Ishikawa (cell line): ENCODE data around the gene CALD1.

Source experiments
- CEBPB ChIP-seq: IDR thresholded peaks from 2 replicates; pipeline ENCODE4 v1.6.1; 2012
- CREB1 ChIP-seq: IDR thresholded peaks from 2 replicates; pipeline ENCODE4 v1.6.1; 2012; ENCODE audit warnings: low read depth
- EGR1 ChIP-seq: IDR thresholded peaks from 2 replicates; pipeline ENCODE4 v1.6.1; 2012
- EP300 ChIP-seq: IDR thresholded peaks from 2 replicates; pipeline ENCODE4 v1.6.1; 2012; ENCODE audit warnings: borderline replicate concordance
- FOXM1 ChIP-seq: IDR thresholded peaks from 2 replicates; pipeline ENCODE4 v1.6.1; 2012; ENCODE audit warnings: low read depth, borderline replicate concordance
- MAX ChIP-seq: IDR thresholded peaks from 2 replicates; pipeline ENCODE4 v1.6.1; 2012
- NFIC ChIP-seq: IDR thresholded peaks from 2 replicates; pipeline ENCODE4 v1.6.1; 2012
- RAD21 ChIP-seq: IDR thresholded peaks from 2 replicates; pipeline ENCODE4 v1.6.1; 2012; ENCODE audit warnings: low read depth
- TAF1 ChIP-seq: IDR thresholded peaks from 2 replicates; pipeline ENCODE4 v1.6.1; 2012; ENCODE audit warnings: low read depth, mild to moderate bottlenecking
- TCF12 ChIP-seq: IDR thresholded peaks from 2 replicates; pipeline ENCODE4 v1.6.1; 2012; ENCODE audit warnings: low read depth
- TEAD4 ChIP-seq: IDR thresholded peaks from 2 replicates; pipeline ENCODE4 v1.6.1; 2012
- USF1 ChIP-seq: IDR thresholded peaks from 2 replicates; pipeline ENCODE4 v1.6.1; 2012
- YY1 ChIP-seq: IDR thresholded peaks from 2 replicates; pipeline ENCODE4 v1.6.1; 2012; ENCODE audit warnings: low read depth
- ZBTB7A ChIP-seq: IDR thresholded peaks from 2 replicates; pipeline ENCODE4 v1.6.1; 2012; ENCODE audit warnings: low read depth
- TF ChIP-seq, protein P1 (sequence below): IDR thresholded peaks from 2 replicates; pipeline ENCODE4 v1.6.1; 2012; ENCODE audit warnings: low read depth, mild to moderate bottlenecking

Gene CALD1

DNA sequence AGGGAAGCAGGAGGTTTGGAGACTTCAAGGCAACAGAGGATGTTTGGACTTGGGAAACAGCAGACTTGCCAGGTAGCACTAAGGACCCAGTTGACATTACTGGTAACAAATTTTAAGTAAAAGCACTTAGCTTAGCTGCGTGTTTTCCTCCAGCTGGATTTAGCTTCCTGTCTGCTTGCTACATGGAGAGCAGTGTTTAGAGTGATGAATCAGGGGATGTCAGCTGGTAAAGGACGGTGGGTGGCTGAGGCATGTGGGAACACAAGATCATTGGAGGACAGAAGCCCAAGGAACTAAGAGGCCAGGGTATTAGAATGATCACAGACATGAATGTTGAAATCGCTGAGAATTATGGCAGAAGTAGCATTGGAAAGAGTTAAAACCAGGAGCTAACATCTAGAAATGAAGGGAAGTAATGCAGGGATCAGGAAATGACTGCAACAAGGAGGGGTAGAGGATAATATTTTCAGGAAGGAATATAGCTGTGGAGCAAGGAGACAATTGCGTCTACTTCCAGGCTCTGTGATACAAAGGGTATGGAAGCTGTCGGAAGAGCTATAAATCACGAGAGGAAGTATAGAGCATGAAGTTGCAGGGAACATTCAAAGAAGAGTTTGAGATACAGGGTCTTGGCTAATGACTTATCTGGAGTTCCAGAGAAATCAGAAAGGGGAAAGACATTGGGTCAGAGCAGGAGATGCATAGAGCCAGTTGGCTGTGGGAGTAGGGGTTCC, 34.4 kb downstream of the CALD1 start:
- TF ChIP-seq RAD21 (no peak), ZBTB7A (no peak), YY1 (no peak), EP300 (no peak), CEBPB (no peak), TAF1 (no peak), CREB1 (no peak), TCF12 (no peak), TEAD4 (no peak), FOXM1 (no peak), USF1 (no peak), NFIC (no peak), MAX (no peak), EGR1 (no peak)
- TF ChIP-seq, protein P1, sequence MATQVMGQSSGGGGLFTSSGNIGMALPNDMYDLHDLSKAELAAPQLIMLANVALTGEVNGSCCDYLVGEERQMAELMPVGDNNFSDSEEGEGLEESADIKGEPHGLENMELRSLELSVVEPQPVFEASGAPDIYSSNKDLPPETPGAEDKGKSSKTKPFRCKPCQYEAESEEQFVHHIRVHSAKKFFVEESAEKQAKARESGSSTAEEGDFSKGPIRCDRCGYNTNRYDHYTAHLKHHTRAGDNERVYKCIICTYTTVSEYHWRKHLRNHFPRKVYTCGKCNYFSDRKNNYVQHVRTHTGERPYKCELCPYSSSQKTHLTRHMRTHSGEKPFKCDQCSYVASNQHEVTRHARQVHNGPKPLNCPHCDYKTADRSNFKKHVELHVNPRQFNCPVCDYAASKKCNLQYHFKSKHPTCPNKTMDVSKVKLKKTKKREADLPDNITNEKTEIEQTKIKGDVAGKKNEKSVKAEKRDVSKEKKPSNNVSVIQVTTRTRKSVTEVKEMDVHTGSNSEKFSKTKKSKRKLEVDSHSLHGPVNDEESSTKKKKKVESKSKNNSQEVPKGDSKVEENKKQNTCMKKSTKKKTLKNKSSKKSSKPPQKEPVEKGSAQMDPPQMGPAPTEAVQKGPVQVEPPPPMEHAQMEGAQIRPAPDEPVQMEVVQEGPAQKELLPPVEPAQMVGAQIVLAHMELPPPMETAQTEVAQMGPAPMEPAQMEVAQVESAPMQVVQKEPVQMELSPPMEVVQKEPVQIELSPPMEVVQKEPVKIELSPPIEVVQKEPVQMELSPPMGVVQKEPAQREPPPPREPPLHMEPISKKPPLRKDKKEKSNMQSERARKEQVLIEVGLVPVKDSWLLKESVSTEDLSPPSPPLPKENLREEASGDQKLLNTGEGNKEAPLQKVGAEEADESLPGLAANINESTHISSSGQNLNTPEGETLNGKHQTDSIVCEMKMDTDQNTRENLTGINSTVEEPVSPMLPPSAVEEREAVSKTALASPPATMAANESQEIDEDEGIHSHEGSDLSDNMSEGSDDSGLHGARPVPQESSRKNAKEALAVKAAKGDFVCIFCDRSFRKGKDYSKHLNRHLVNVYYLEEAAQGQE = no peak

DNA sequence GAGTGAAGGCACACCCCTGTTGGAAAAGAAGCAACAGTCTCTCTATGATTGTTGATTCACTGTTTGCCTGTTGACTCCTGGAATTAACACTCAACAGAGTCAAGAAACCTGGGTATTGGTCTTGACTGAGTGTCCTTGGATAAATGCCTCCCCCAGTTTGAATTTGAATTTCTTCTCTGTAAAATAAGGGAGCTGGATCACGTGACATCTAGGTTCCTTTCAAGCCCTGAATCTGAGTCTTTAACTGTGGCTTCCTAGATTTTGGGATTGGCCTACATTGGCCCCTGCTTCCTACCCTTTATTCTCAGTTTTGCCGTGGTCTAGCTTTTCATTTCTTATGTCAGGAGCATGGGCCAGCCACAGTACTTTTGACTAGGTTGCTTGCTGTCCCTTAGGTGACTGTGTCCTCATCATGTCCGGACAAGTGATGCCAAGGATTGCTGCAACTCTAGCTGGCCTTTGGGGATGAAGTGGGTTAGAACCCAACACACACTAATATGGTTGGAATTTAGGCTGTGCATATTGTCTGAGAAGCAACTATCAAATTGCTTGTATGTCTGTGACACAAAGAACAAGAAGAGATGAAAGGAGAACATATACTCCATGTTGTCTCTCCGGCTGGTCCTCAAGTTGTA, 35.4 kb downstream of the CALD1 start:
- no peak for TF ChIP-seq TCF12
- no peak for TF ChIP-seq MAX
- TF ChIP-seq FOXM1 = no peak
- no peak for TF ChIP-seq RAD21
- no peak for TF ChIP-seq ZBTB7A
- TF ChIP-seq EGR1 = no peak
- TF ChIP-seq TEAD4 = no peak
- TF ChIP-seq EP300 = no peak
- TF ChIP-seq CREB1 = no peak
- no peak for TF ChIP-seq NFIC

GRCh38 chr7:134818613-134819345, 39.3 kb downstream of the CALD1 start:
- TF ChIP-seq CEBPB = no peak
- no peak for TF ChIP-seq USF1
- no peak for TF ChIP-seq FOXM1
- no peak for TF ChIP-seq CREB1
- no peak for TF ChIP-seq TAF1
- TF ChIP-seq YY1 = no peak
- TF ChIP-seq TEAD4 = no peak
- TF ChIP-seq MAX = no peak
- TF ChIP-seq TCF12 = no peak
- TF ChIP-seq NFIC = no peak
- no peak for TF ChIP-seq ZBTB7A
- TF ChIP-seq, protein P1 = no peak
- TF ChIP-seq EGR1 = no peak
- TF ChIP-seq RAD21 = no peak
- no peak for TF ChIP-seq EP300

DNA sequence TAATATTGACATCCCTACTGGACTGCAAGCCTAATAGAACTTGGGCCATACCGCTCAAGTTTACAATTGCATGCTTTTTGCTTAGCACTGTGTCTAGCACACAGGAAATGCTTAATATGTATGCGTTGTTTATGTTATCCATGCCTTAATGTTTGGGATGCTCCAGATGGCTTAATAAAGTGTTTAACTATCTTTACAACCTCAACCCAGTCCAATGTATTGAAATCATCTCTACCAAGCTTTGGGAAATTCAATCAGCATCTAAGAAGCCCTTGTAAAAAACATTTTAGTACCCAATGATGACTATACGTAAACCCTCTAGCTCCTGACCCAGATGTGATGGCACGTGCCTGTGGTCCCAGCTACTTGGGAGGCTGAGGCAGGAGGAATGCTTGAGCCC, 40.0 kb downstream of the CALD1 start:
- TF ChIP-seq NFIC (no peak), MAX (no peak), EP300 (no peak), TEAD4 (no peak), EGR1 (no peak), YY1 (no peak), TCF12 (no peak), FOXM1 (no peak), TAF1 (no peak), USF1 (no peak), CREB1 (no peak)
- TF ChIP-seq, protein P1 = no peak
